Measurements from ENCODE around the gene SLC9A7. TPM values are rescaled to one million over a fixed set of nuclear protein-coding genes. Genes with fewer than 3 reads are reported as not detected.
"Not testable (repeated sequence)": the region's sequence is repeated elsewhere in the genome, so short reads cannot be mapped to it uniquely, and the experiment has no call there.

The SLC9A7 gene
- polyA plus RNA-seq (2014; cell fraction: cytosol; rRNA removed): 4.0 and 12.2 TPM in 2 replicates
- polyA plus RNA-seq (2014; cell fraction: nucleus; rRNA removed): 4.5 and 5.3 TPM in 2 replicates

DNA sequence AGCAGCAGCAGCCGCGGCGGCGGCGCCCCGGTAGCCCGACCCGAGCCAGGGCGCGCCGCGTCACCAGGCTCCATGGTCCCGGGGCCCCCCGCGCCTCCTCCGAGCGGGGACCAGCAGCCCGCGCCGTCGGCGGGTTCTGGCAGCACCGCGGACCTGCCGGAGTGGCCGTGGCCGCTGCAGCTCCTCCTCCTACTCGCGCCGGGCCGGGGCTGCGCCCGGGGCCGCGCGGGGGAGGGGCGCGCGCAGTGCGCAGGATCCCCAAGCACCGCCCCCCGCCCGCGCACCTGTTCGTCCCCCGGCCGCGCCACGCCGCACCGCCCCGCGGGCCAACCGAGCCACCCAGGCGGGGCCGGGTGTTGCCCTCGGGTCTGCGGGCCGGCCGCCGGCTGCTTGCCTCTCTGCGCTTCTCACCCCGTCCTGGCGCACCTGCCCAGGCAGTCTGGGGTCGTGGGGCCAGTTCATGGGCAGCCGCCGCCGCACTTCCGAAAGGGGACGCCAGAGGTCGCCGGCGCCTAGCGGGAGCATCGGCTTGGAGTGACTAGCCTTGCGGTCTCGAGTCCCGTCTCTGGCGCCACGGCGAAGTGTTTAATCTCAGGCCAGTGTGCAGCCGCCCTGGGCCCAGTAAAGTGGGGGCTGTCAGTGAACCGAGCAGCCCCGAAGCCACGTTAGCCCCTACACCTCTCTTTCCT lies at the start of gene SLC9A7:
Gene SLC9A7 (minus strand): TSS at position 163 of the 689 bp plus-strand sequence. CDS start 89 bp downstream, at position 74.
- peak; percentile 69 for DNase-seq (ENCODE audit: low spot score)

- no peak for DNase-seq (ENCODE audit: low spot score)
These were observed 46.4 kb upstream of the SLC9A7 start for GRCh38 chrX:46805270-46805669.

- no peak for DNase-seq (ENCODE audit: low spot score)
These were observed 44.2 kb upstream of the SLC9A7 start for GRCh38 chrX:46803140-46803539.

- peak; percentile 62 for DNase-seq (ENCODE audit: low spot score)
These were observed 37.8 kb upstream of the SLC9A7 start for GRCh38 chrX:46796574-46797191.

DNA sequence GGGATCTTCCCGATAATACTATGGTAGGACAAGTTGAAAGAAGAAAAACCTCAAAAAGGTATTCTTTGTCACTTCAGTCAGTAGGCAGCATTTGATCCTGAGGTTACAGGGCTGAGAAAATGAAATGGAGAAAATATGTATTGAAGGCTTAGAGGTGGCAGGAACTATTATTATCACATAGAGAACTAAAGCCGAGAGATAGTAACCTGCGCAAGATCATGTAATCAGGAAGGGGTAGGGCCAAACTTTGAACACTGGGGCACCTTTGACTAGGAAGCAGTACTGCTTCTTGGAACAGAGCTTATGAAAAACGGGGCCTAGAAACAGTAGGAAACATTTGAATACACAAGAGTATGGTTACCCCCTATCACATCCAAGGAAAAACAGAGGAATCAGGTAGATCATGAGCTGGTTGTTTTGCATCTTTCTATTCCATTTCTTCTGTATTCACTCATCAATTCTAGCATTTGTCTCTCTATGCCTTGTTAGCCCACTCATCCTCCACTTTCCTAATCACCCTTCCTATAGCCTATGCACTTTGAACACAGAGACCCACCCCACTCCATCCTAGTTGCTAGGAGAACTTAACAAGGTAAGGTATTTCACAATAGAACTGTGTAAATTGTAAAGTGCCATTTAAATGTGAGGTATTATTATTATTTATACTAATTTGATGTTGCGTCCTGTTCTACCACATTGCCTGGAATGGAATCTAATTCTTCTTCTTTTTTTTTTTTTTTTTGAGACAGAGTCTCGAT lies 34.6 kb upstream of the SLC9A7 start:
- DNase-seq (ENCODE audit: low spot score): no peak

DNA sequence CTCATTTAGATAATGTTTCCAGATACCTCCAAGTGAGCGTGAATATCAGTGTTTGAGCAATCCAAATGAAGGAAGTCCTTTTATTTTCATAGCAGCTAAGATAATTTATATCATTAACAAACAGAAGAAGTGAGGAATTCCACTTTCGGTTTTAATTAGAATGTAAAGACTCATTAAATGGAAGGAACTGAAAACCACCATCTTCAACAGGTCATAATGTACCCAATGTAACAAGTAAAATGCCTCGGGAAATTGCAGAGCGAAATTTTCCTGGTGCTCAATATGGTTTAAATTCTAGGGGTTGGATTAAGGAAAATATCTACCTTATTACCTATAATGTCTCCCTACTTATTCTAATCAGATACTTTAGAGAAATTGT lies 33.9 kb upstream of the SLC9A7 start:
- no peak for DNase-seq (ENCODE audit: low spot score)

- no peak for DNase-seq (ENCODE audit: low spot score)
These were observed 33.2 kb upstream of the SLC9A7 start for GRCh38 chrX:46791927-46792809.

GRCh38 chrX:46788902-46789301 lies 30.0 kb upstream of the SLC9A7 start:
- DNase-seq (ENCODE audit: low spot score): no peak

DNA sequence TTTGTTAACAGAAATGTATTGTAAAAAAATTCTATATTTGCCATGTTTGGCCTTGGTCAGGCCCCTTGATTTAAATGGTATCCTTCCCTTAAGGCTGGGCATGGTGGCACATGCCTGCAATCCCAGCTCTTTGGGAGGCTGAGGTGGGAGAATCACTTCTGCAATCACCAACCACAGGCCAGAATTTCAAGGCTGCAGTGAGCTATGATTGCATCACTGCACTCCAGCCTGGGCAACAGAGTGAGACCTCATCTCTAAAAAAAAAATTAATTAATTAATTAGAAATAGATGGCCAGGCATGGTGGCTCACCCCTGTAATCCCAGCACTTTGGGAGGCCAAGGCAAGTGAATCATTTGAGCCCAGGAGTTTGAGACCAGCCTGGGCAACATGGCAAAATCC lies 25.5 kb upstream of the SLC9A7 start:
- DNase-seq (ENCODE audit: low spot score): not testable (repeated sequence)

- no peak for DNase-seq (ENCODE audit: low spot score)
These were observed 23.1 kb upstream of the SLC9A7 start for GRCh38 chrX:46782034-46782433.

DNA sequence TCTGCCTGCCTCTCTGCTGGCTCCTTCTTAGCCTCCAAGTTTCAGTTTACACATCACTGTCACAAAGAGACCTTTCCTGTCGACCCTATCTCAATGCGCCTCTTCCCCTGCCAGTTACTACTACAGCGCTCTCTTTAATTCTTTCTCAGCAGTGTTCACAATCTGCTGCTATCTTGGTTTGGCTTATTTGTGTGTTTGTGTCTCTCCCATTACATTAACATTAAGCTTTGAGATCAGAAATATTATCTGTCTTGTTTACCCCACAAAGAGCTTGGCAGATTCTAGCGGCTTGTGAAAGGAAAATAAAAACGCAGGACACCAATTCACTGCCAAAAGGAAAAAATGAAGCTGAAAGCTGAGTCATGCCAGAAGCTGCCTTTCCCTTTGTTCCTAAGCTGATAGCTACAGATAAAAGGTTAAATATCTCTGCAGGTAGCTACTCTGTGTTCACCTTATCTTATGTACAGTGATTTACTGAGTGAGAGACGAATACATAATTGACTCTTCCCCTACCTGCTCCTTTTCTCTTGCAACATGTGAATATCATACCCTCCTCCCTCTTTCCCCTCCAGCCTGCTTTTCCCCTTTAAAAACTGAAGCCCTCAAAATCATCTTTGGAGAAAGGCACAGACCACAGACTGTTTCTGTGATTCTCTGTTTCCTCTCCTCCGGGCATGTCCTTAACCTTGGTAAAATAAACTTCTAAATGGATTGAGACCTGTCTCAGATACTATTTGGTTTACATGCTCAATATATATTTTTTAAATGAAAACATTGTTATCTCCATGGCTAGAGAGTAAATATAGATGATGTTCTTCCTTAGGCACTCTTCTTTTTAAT lies 19.3 kb upstream of the SLC9A7 start:
- no peak for DNase-seq (ENCODE audit: low spot score)

DNA sequence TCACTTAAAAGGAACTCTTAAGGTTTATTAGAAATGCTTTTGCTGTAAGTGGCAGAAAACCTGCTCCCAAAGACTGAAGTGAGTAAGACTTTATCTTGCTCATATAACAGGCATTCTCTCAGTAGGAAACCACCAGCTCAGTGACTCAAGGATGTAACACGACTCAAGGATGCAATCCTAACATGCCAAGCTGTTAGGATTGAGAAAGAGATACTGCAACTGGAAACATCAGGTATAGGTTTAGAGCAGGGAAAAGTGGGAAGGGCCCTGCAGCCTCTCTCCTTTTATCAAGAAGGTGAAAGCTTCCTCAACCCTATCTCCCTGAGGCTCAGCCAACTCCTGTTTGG lies 11.9 kb upstream of the SLC9A7 start:
- DNase-seq (ENCODE audit: low spot score): no peak

- no peak for DNase-seq (ENCODE audit: low spot score)
These were observed 11.3 kb upstream of the SLC9A7 start for GRCh38 chrX:46770000-46770816.

DNA sequence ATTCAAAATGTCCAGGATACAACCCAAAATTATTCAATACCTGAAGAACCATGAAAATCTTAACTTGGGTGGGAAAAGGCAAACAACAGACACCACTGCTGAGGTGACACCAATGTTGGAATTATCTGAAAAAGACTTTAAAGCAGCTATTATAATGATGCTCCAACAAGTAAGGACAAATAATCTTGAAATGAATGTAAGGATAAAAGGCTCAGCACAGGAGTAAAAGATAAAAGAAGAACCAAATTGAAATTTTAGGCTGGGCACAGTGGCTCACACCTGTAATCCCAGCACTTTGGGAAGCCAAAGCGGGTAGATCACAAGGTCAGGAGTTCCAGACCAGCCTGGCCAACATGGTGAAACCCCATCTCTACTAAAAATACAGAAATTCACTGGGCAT lies 4.0 kb upstream of the SLC9A7 start:
- DNase-seq (ENCODE audit: low spot score): no peak

DNA sequence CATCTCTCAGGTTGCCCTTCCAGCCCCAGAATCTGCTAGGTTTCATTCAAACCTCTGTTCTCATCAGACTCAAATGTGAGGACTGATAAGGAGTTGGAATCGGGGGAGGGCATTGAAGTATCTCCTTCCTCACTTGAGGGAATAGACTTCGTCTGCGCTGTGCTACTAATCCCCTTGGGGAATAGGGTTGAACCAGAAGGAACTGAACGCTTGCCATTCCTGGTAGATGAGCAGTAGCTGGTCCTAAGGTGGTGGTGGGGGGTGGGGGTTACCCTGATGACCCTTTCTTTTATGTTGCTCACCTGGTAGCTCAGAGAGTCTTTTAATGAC lies 692 bp upstream of the SLC9A7 start:
- DNase-seq (ENCODE audit: low spot score): no peak

DNA sequence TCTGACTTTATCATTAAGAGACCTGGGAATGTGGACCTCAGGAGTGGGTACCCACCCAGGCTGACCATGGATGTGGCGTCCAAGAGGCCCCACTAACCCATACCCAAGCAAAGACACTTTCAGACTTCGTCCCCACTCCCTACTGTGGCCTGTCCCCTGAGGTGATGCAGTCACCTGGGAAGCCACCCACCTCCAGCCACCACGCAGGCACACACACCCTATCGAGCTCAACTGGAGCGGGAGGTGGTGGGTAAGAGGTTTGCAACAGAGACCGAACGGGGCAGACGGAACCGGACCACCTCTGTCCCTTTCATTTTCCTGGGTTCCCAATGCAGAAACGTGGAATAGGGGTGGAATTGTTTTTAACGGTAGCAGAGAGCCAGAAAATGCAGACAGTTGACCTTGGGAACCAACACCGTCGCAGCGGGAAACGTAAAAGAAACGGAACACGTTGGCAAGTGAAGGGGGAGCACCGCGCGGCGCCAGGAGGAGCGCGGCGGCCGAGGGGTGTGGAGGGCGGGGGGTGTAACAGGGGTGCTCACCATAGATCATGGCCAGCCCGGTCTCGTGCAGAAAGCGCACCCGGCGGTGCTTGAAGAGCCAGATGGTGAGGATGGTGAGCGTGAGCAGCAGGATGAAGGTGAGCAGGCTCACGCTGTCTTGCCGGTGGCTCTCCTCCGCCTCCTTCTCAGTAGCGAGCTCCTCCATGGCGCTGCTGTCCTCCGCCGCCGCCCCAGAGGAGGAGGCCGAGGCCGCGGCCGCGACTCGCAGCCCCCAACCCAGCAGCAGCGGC lies 559 bp downstream of the SLC9A7 start:
- no peak for DNase-seq (ENCODE audit: low spot score)

- DNase-seq (ENCODE audit: low spot score): no peak
These were observed 1.3 kb downstream of the SLC9A7 start for GRCh38 chrX:46757593-46757992.

DNA sequence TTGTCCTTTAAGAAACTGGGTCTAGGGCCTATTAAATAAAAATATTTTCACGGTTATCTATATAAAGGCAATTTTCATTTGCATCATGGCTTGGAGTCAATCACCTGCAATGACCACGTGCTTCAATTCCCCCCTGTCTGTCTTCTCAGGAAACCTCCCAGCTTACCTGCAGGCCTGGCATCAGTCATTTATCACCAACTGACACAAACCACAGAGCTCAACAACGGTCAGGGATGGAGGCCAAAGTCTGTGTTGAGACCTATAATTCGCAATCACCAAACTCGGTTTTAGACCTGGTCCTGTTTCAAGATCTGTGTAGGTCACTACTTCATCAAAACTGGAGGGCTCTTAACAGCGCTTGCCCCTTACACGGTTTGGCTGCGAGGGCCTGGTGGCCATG lies 1.9 kb downstream of the SLC9A7 start:
- DNase-seq (ENCODE audit: low spot score): no peak

GRCh38 chrX:46755671-46756070 lies 3.2 kb downstream of the SLC9A7 start:
- DNase-seq (ENCODE audit: low spot score): no peak

All from SK-N-DZ (cell line).